Measurements from ENCODE around the gene ACACB.

DNA sequence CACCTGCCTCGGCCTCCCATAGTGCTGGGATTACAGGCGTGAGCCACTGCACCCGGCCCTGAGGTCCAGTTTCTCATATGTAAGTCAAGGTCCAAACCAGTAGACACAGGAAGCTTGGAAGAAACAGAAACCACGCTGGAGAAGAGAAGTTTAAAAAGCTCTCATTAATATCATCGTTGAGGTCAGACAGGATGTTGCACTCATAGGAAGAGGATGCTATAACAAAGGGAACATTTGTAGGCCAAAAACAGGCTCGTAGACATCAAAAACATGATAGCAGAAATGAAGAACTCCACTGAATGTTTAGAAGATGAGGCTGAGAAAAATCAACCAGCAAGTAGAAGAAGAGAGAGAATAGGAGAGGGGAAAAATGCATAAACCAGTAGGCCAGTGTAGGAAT lies 46.8 kb downstream of the ACACB start:
- TF ChIP-seq POLR2A (IDR thresholded peaks at IDR 0.05; ENCODE audit: low read depth, low read length), result no peak
- no peak for TF ChIP-seq POLR2AphosphoS5 (IDR thresholded peaks at IDR 0.05; ENCODE audit: low read depth, low read length)
- TF ChIP-seq TAF1 (IDR thresholded peaks at IDR 0.05; ENCODE audit: low read depth, low read length), result no peak
- no peak for TF ChIP-seq PAX5 (IDR thresholded peaks at IDR 0.05; ENCODE audit: insufficient read depth, low read length, severe bottlenecking)
- no peak for TF ChIP-seq SPI1 (IDR thresholded peaks at IDR 0.05; ENCODE audit: low read depth, low read length)
- TF ChIP-seq POU2F2 (IDR thresholded peaks at IDR 0.05; ENCODE audit: low read depth, low read length), result no peak
